GM19467 (cell line): ENCODE results near the gene ITPKB.
A peak's percentile ranks its signal among the peaks of the same experiment; 100 is the strongest.
"Not testable (repeated sequence)": the region's sequence is repeated elsewhere in the genome, so short reads cannot be mapped to it uniquely, and the experiment has no call there.

Experiments
- ATAC-seq: cut with Tn5 transposase; IDR thresholded peaks from one replicate; pipeline ENCODE4 v1.9.1; 2021; ENCODE audit warnings: mild to moderate bottlenecking, moderate library complexity; ENCODE audit not compliant: unreplicated experiment

ITPKB gene

DNA sequence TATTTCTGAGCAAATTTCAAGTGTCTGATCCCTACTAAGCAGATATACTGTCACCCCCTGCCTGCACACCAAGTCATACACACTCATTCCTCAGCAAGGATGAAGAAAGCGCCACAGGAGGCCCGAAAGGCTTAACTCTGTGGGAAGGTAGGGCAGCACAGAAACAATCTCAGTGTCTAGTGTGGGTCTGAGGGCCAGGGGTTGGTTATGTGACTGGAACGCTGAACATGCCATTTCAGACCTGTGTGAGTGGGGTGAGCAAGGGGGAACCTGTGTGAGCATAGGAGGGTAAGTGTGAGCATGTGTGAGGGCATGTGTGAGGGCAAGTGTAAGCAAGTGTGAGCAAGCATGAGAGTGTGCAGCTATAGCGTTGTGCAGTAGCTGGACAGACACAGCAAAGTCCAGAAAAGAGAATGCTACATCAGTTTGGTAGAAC, 6.2 kb downstream of the ITPKB start:
- ATAC-seq: no peak

DNA sequence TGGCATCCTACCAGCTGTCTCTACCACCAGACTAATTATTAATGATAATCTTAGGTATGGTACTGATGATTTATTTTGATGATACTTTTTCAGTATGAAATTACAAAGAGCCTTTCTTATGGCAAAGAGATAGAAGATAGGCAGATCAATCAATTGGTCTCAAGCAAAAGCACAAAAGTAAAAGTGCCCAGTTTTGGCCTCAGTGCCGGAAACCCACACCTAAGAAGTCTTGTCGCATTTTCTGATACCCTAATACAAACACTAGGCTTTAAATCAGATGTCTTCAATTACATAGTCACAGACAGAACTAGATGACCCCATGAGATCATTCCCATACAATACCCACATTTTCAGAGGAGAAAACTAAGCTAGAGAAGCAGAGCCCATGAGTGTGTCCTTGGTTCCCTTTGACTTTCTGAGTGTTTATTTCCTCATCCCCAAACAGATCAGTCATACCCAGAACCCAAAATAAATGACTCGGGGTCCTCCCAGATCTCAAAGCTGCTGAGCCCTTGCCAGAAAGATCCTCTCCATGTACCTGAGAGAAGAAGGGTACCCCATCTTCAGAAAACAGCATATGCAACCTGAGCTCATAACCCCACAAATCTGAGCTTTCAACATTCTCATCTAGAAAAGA, 7.7 kb downstream of the ITPKB start:
- ATAC-seq: no peak

DNA sequence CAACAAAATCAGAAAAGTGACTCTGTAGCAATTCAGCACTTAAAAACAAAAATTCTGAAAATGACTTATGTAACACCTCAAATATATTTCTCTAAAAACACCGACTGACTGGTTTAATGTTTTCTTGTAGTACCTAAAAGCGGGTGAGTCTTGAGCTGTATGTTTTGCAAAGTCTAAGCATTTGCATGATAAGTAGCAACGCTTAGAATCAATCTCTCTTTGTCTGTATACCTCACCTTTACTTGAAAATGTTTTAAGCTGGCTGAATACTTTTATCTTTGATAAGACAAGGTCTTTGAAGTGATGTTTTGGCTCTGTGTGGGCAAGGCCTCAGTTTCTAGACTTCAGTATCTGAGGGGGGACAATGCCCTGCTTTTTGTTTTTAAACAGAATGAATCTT, 8.2 kb downstream of the ITPKB start:
- ATAC-seq: no peak

DNA sequence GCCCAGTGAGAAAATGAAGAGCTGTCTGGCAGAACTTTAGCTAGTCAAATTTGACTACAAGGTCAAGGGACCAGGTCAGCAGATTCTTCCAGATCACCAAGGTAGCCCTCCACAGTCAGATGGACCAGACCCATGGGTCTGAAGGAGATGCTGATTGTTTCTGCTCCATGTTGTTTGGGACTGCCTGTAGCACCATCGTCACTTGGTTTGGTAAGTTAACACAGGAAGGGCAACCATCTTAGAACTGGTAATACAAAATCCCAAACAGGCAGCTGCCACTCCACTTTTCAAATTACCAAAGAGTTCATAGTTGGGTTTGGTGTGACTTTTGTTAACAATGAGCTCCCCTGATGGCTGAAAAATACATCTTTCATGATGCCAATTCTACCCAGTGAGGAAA, 9.0 kb downstream of the ITPKB start:
- no peak for ATAC-seq

DNA sequence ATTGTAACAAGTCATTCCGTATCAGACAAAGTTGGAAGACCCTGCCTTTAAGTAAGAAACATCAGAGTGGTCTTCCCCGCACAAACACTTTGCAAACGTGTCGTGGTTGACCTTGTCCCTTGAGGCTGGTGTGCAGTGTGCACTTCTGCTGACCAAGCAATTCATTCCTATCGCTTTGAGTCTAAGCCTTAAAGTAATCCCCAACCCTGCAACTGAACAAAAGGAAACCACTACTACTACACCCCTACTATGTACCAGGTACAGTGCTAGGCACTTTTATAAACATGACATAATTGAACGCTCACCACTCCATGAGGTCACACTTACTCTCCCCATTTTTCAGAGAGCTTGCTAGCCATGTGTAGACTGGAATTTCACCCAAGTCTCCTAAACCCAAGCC, 10.6 kb downstream of the ITPKB start:
- no peak for ATAC-seq

DNA sequence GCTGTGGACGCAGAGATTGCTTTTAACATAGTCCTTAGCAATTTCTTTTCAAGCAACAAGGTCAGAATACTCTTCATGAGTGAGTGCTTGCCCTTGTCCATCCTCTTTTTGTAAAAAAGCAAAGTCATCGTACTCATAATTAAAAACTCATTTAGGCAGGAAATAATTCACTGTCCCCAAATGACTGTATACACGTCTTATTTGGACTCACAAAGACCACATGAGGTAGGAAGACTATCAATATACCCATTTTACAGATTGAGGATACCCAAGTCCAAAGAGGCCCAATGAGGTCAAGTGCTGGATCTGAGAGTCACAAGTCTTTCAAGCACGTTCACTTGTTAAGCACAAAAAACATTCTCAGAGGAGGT, 13.2 kb downstream of the ITPKB start:
- ATAC-seq: no peak

DNA sequence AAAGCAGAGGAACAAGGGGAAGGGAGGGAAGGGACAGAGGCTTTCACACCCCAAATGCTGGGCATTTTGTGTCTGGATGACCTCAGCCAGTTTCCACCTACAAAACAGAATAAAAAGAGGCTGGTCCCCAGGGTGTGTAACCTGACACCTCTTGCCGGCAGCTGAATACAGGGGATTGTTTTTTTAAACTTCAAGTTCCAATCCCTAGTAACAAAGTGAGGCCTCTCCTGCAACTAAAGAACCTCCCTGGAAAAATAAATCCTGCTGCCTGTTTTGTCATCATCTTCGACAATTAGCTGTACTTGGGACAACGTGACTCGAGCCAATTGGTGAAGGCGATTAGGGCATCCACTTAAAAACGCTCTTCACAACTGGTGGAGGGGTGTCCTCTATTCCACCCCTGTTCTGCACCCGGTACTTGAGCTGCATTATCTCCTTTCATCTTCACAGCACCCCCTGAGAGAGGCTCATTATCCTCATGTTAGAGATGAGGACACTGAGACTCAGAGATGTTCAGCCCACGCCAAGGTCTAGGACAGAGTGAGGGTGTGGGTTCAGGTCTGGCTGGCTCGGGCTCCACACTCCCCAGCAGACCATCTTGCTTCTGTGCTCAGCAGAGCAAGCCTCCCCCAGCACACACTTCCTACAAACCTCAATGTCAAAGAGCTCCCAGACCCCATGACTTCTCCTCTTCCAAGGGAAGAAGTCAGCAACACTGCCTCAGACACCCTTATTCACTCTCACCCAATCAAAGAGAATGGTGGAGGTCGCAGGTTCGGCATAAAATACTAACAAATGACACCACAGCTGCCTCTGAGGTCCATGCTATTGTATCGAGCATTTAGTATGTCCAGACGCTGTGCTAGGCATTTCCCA, 15.2 kb downstream of the ITPKB start:
- ATAC-seq: no peak

DNA sequence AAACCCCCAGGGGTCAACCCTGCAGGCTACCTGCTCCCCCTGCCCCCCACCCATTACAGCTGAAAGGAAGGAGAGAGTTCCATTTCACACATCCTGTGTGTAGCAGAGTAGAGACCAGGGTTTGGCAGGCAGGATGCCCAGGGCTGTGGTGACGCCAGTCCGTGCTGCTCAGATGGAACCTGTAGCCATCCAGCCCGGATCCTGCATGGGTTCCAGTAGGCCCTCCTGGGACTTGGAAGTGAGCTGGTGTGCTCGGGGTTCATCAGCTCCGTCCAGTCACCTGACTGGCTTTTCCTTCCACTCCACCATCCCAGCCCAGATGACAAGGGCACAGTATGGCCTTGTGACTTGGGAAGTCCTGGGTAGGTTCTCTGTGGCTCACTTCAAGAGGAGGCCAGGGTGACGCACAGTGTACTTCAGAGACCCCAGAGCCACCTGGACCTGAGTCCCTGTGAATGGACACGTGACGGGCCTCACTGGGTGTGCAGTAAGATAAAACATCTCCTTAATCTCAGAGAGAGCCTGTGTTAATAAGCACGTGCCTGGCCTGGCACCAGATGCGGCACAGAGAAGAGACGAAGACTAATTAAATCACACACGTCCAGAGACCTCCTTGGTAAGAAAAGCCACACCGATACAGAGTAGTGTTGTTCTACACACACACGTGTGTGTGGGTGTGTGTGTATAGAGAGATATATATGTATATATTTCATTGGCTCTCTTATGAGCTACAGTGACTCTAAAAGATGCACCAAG, 16.0 kb downstream of the ITPKB start:
- no peak for ATAC-seq

DNA sequence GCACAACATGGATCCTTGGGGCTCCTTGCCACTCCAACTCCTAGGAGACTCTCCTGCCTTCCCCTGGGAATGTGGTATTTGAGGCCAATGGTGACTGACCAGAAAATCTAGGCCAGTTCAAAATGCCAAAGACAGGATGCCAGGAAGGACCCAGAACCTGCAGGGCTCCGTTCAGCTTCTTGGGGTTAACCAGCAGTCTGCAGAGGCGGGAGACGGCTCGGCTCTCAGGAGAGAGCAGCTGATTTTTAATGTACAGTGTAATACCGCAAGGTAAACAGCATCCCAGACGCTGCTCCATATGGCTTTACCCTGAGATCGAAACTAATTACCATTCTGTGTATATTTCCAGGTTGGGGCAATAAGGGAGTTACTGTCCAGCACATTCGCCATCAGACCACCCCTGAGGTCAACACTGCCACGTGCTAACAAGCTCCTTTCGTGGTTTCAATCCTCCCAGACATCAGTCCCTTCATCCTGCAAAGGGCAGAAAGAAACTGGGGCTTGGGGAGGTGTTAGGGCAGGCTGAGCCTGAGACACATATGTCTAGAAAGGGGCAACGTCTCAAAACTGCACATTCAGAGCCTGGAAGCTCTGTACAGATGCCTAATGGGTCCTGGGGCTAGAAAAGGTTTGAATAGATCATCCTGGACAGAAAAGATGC, 16.7 kb downstream of the ITPKB start:
- ATAC-seq: no peak

DNA sequence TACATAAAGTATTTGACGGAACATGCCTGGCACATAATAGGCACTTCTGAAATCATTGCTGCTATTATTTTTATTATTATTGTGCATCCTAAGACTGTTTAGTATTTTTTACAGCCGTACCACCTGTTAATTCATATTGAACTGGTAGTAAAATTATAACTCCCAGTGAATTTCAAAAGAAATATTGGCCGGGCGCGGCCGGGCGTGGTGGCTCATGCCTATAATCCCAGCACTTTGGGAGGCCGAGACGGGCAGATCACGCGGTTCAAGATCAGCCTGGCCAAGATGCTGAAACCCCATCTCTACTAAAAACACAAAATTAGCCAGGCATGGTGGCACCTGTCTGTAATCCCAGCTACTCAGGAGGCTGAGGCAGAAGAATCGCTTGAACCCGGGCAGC, 18.5 kb downstream of the ITPKB start:
- not testable (repeated sequence) for ATAC-seq

DNA sequence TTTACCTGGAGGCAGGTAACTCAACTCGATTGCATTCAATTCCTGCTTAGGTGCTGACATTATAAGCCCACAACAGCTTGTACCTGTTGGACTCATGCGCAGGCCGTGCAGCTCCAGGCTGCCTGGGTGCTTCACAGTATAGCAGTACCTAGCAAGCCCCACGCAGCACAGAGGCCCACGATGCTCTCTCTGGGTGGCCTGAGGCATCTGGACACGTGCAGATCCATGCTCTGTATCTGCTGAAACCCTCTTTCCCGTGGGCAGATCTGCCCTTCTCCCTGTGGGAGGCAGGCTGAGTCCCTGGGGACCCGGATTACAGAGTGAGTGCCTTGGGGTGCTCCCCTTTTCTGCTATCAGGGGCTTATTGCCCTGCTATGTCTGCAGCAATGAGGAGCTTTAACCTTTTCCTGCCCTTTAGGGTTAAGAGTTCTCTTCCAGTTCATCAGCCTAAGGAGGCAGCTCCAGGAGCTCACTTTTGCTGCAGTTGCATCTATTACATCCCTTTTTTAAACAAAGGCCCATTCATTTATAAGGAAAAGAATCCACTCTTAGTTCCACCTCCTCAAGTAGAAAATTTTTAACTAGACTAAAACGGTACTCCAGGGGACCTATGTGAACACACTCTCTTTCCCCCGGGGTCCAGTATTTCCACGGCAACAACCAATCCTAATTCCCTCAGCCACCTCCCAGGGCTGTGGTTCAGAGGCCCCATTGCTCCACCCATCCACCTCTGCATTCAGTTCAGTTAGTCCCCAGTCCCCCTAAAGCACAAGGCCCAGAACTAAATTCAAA, 19.3 kb downstream of the ITPKB start:
- ATAC-seq: no peak

DNA sequence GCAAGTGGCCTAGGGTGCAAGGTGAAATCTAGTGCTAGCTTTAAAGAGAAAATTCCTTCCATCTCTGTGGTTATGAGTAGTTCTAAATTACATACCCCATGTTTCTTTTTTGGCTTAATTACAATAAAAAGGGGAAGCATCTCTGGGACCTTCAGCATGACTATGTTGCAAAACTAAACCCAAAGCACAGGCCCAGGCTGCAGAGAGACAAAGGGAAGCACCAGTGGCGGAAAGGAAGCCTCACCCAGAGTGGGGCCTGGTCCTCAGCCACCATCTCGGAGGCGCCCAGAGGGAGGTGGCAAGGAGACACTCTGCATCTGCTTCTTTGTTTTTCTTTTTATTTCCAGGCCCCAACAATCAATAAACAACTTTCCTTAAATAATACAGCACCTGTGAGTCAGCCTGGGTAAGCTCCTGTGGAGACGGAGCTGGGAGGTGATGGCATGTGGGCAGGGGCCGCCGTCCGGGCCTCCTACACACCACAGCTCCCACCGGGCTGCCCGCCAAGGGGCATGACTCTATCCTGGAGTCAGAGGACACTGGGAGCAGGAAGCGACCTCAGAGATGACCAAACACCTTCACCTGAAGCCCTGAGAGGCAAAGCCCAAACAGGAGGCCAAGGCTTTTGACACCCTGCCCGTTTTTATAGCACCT, 21.7 kb downstream of the ITPKB start:
- ATAC-seq: no peak

DNA sequence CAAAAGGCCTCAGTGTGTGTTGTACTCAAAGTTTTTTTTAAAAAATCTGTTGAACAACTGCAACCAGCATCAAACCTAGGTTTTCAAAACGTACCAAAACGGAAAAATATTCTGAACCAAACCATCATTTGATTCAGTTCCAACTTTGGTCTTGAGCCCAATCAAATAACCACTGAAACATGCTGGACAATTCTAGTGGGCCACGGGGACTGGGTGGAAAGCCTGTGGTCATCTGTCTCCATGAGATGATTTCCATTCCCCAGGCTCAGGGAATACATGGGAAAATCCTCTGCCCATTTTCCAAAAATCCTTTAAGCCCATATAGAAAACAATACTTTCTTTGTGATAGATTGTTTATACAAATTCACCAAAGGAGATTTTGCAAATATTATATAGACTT, 22.5 kb downstream of the ITPKB start:
- ATAC-seq: no peak

DNA sequence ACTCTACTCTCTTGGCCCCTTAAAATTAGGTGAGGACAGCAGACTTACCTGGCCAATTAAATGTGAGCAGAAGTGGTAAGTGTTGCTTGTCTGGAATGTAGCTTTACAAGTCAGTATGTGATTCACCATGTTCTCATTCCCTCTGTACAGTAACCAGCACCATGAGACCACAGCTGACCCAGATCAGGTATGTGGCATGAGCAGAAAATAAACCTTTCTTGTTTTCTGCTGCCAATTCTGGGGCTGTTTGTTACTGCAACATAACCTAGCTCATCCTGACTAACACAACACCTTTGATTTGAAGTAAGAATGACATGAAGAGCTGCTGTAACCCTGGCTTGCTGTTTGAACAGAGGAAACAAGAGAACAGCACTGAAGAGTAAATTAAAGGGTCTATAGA, 24.9 kb downstream of the ITPKB start:
- no peak for ATAC-seq

DNA sequence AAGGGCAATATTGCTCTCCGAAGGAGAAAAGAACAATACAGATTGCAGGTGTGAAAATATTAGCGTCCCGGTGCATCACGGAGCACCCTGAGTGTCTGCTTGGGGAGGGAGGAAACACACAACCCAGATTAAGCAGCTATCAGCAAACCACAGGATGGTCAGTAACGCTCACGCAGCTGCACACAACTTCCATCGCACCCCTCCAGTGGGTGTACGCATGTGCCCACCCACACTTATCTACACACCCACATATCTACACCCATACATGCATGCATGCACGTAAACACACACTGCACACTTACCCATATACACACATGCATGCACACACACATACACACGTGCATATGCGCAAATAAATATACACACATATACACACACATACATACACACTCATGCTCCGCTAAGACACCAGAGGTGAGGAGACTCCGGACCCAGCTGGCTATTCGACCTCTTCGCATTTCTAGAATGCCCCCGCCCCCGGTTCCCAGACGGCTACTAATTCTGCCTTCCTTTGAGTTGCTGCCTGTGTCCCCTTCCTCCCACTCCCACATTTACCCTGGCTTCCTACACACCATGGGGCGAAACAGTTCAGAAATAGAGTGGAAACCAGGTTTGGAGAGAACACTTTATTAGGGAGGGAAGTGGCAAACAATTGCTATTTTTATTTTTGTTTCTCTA, 26.2 kb downstream of the ITPKB start:
- no peak for ATAC-seq

DNA sequence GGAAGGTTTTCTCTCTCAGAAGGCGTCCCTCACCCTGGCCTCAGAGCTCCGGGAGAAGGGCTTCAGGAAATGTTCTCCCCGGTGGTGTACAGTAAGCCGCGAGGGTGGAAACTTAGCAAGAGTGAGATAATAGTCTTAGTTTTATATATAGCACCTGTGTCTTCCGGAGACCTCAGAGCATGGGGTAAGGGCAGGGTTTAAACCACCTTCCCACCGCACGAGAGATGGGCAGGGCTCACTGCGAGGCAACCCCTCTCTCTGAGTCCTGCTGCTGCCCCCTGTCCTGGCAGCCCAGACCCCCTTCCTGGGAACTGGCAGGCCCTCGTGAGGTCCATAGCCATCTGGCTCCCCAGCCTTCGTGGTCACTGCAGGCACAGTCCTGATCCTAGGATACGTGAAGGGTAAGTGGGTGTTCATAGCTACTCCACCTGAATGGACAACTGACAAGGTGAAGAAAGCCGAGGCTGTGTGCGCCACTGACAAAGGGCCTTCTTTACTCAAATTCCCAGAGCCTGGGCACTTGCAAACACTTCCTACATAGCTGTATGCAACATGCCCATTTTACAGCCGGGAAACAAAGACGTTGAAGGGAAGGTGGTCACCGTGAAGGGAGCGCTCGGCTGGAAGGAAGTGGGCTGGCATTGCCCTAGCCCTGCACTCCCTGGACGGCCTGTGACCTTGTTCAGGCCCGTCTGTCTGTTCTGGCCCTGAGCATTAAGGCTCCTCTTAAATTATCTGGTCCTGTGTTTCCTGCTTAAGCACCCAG, 26.9 kb downstream of the ITPKB start:
- peak; percentile 69 for ATAC-seq

DNA sequence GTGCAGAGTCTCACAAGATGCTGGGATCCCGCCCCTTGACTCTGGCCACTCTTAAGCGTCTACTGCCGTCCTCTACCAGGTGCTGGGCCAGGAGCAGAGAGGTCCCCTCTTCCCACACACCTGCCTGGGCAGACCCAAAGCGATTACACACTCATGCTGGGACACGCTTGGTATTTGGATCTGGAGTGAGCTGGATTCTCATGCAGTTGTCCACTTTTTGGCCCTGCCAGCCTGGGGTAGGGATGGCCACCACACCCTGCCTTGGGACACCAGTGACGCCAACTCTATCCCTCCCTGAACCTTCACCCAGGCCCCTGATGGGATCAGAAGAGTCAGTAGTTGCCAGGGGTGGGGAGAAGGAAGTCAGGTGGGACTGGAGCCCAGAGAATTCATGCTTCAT, 28.6 kb downstream of the ITPKB start:
- no peak for ATAC-seq

DNA sequence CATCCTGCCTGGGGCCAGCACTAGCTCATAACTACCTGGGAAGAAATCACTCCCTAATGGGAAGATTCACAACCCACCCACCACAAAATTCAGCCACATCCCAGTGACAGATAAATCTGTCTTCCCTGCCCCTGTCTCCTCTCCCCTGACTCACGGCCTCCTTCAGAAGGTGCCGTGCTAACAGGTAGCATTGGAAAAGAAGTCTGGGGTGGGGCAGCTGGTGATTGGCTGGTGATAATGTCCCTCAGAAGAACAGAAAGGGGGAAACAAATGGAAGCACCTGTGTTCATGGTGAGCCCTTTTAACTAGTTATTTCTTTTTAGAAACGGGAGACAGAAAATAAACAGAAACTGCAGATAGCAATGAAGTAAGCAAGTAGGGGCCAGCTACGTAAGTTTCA, 29.1 kb downstream of the ITPKB start:
- ATAC-seq: no peak

DNA sequence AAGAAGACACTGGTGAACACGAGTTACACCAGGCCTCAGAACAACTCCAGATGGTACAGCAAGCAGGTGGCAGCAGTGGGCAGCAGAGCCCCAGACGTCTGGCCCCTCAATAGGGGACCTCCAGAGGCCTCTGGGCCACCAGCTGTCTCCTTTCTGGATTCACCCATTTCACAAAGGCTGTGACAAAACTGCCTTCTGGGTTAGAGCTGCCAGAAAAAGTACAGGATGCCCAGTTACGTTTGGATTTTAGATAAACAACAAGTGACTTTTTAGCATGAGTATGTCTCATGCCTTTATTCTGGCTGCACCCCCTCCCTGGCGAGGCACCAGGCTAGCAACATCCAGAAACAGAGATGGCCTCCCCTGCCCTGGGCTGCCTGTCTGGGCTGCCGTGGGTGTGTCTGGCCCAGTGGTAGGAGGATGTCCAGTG, 30.1 kb downstream of the ITPKB start:
- ATAC-seq: no peak
